HG03342 (cell line): ENCODE results near the gene CDH23.

ENCODE experiments used
- ATAC-seq: cut with Tn5 transposase; IDR thresholded peaks from one replicate; pipeline ENCODE4 v1.9.1; 2021; ENCODE audit warnings: mild to moderate bottlenecking, moderate library complexity; ENCODE audit not compliant: unreplicated experiment

CDH23 gene

DNA sequence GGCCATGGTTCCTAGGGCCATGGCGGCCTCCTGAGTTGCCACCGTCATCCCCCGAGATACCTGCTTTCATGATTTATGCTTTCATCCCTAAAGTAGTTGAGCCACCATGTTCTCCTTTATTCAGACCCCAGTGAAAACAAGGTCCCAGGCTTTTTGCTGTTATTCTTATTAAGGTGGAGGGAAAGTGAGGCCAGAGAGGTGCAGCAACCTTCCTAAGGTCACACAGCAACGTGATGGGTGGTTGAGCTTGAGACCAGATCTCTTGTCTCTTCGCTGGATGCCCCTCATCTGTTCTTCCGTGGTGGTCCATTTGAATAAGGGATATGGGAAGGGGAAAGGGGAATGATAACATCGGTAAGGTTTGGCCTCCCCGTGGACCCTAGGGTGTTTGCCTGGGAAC, 180.6 kb downstream of the CDH23 start:
- ATAC-seq: no peak

- no peak for ATAC-seq
Measured at GRCh38 chr10:71578069-71578468, 181.3 kb downstream of the CDH23 start.

DNA sequence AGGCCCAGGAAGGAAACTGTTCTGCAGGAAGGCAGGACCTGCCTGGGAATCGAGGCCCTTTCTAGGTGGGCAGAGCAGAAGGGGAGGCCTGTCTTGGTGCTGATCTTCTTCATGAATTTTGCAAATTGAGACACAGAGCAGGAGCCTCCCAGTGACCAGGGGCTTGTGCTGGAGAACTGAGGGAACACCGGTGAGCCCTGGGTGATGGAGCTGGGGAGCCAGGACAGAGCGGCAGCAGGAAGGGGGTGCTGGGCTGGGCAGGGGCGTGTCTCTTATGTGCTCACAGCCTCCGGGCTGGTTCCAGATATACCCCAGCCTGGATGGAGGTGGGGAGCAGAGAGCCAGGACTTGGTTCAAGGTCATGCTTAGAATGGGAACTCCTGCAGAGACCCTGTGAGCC, 182.9 kb downstream of the CDH23 start:
- ATAC-seq: no peak

- no peak for ATAC-seq
Measured at GRCh38 chr10:71580415-71580814, 183.7 kb downstream of the CDH23 start.

GRCh38 chr10:71580926-71581325, 184.2 kb downstream of the CDH23 start:
- no peak for ATAC-seq

- no peak for ATAC-seq
Measured at GRCh38 chr10:71581376-71581775, 184.7 kb downstream of the CDH23 start.

DNA sequence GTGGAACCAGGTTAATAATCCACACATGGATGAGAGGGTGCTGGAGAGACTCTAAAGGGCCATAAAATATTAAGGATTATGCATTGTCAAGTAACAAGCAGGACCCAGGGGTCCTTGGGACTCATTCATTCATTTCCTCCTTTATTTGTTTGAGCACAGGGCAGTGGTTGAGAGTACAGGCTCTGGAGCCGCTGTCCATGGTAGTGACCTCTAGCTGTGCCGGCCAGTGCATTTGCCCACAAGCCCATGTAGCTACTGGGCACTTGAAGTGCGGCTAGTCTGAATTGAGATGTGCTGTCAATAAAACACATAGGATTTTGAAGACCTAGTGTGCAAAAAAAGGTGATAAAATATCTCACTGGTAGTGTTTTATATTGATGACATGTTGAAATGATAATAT, 185.3 kb downstream of the CDH23 start:
- ATAC-seq: no peak

DNA sequence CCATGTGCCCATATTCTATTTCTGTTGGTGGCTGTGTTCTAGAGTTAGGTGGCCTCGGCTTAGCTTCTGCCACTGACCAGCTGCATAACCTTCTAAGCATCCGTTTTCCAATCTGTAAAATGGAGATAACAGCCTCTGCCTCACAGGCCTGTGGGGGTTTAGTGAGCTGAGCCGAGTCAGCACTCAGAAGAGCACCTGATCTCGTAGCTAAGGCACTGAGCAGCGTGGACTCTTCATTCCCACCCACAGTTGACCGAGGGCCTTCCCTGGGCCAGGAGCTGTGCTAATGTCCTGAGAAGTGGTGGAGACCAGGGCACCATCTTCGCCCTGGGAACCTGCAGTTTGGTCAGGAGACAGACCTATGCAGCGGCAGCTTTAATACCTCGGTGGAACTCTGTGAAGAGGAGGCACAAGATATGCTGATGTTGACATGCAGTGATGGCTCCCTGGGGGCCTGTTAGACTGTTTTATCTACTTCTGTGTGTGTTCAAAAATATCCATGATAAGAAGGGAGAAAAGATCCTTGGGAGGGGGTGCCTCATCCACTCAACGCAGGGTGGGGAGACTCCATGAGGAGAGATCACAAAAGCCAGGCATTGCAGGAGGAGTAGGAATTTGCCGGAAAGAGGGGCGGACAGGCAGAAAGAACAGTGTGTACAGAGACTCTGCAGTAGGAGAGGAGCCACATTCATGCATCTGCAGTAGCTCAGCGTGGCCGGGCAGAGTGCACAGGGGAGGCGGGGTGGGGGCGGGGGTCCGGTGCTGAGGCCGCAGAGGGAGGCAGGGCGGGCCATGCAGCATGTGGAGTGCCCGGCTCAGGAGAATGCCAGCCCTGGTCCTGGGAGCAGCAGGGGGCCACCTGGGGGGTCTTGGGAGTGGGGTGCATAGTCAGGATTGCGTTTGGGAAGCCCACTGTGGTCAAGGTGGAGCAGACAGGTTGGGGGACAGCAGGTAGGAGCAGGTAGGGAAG, 186.1 kb downstream of the CDH23 start:
- no peak for ATAC-seq

DNA sequence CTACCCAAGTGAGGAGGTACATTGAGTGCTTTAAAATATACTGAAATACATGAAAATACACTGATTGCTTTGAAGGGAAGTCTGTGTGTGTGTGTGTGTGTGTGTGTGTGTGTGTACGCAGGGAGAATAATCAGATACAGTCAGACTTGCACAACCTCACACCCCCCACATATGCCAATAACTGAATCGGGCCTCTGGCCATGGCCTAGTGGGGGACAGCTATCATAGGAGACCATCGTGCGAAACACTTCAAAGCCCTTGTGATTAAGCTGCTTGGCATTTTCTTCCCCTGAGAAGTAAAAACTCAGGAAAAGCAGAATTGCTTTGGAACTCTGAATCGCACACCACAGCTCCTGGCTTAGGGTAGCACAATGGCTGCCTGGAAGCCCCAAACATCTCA, 187.7 kb downstream of the CDH23 start:
- no peak for ATAC-seq

DNA sequence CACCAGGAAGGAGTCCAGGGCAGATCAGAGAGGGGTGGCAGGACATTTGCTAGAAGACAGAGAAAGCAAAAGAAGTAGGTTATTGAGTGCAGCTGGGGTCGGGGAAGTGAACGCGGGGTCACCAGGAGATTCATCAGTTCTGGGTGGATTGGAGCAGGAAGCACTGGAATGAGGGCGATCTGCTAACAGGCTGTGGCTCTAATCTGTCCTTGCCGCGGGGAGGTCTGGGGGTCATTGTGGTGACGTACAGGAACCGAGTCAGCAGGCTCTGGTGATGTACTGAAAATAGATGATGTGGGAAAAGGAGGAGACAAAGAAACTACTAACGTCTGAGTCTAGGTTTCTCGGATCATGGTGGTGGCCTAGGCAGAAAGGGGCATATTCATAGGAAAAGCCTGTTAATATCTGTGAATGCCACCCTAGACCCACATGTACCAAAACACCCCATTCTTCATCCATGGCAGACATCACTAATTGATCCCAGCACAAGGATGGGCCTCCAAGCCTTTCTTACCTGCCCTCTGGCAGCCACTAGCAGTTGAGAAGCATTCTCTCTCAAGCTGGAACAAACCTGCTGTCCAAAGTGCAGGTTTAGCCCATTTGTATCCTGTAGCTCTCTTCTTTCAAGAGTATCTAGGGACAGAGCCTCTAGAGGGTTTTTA, 188.3 kb downstream of the CDH23 start:
- ATAC-seq: no peak

DNA sequence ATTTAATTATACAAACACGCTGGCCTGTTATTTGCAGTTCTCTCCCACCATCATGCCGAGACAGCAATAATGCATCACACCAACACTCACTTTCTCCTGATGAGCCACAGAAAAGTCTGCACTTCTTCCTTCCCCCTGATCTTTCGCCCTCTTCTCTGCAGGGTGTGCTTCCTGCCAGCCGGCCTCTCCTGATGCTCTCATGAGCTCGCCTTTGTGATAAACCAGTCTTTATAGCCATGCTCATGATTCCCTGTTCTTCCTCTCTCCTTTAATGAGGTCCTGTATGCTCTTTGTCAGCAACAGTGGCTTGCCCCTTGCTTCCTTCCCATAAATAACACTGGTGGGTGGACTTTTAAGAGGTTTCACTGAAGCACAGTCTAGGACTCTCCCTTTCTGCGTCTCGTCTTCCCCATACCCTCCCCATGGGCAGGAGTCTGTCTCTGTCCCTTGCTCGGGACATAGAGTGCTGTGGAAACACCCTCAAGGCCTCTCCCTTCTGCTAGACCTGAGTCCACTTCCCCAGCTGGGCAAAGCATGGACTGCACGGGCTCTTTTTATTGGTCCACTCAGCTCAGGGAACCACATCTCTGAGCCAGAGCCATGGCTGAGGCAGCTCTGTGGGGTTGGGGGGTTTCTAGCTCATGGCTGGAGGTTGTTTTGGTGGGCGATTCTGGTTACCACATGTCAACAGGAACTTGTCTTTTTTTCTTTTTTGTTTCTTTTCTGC, 189.0 kb downstream of the CDH23 start:
- no peak for ATAC-seq

- ATAC-seq: no peak
Measured at GRCh38 chr10:71587941-71588573, 191.3 kb downstream of the CDH23 start.

- ATAC-seq: no peak
Measured at GRCh38 chr10:71588685-71589084, 192.0 kb downstream of the CDH23 start.

DNA sequence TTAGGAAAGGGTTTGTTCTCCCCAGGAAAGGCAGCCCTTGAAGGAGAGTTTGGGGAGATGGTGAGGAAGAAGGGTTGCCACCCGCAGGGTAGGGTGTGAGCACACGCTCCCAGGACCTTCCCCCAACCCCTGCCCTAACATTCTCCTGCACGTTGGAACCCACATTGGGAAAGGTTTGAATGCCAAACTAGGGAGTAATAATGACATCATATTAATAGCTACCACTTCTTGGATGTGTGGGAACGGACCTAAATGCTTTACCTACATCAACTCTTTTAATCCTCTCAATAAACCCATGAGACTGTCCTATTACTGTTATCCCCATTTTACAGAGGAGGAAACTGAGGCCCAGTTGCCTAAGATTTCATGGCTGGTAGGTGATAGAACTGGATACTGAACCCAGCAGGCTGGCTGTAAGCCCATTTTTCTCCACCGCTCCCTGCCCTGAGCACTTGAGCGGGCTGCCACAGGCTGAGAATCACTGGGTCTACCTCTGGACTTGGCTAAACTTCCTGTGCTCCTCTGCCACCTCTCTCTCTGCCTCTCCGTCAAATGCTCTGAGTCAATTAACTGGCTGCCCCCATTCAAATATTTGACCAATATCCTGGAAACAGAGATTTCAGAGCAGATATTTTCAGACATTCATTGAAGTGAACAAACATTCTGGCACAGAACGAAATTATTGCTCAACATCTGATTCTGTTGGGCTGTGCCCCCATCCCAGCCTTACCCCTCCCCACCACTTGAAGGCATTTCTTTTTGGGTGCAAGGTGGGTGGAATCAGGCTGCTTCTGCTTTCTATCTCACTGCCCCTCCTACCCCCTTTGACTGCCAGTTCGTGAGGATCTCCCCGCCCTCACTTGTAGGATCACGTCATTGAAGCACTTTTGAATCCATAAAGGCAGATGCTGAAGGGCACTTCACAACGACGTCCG, 193.2 kb downstream of the CDH23 start:
- no peak for ATAC-seq

- ATAC-seq: no peak
Measured at GRCh38 chr10:71590781-71591350, 194.1 kb downstream of the CDH23 start.

DNA sequence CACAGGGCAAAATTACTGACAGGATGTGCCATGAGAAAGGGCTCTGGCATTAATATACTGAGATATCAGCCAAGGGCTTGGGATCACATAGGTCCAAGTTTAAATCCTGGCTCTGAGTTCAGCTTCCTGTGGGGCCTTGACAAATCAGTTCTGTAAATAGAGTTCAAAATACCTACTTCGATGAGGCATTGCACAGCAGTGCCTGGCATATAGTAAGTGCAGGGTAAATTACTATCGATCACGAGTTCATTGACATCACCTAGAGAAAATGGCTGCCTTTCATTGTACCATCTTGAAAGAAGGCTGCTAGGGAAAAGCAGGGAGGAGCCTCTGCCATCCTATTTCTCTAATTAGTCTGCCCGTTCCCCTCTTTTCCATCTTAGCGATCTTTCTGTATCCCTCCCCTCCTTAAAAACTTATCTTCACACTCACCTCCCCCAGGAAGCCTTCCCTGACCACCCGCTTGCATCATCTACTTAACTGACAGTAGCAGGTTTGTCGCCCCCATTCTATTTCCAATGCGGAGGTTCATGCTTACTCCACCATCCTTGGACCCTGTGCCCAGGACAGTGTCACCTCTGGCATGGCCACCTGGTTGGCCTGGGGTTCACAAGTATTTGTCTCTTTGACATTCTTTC, 198.3 kb downstream of the CDH23 start:
- ATAC-seq: no peak

DNA sequence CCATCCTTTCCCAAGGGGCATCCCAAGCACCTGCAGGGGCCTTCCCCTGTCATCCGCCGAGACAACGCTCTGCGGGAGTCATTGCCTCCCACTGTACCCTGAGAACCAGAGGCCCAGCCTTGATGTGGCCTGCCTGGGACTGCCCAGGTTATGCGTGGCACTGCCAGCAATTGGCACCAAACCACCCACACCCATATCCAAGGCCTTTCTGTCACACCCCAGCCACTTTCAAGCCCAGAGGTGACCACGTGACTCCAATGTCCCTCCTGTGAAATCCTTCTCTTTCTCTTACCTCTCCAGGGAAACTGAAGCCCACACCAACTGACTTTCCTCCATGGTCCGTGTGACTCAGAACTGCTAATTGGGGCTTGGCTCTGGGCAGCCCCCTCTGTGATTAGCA, 198.9 kb downstream of the CDH23 start:
- no peak for ATAC-seq

- ATAC-seq: no peak
Measured at GRCh38 chr10:71596127-71596526, 199.4 kb downstream of the CDH23 start.

- no peak for ATAC-seq
Measured at GRCh38 chr10:71596759-71597158, 200.0 kb downstream of the CDH23 start.
